Lung (tissue), 12 donors: ENCODE measurements around the gene FOXO6. TPM values are rescaled to one million over a fixed set of nuclear protein-coding genes. Genes with fewer than 3 reads are reported as not detected.

ENCODE experiments used
- ATAC-seq: fragments of 200-7000 bp; cut with Tn5 transposase; one replicate; pipeline ENCODE4 v1.9.1; 2020; ENCODE audit warnings: moderate number of reproducible peaks; ENCODE audit not compliant: insufficient read depth, low FRiP score
- DNase-seq, 3 donors: peaks; one replicate each; pipeline ENCODE4 v3.0.0-alpha.2; 2013 to 2017
- H3K27ac ChIP-seq, 2 donors: one replicate each; pipeline ENCODE4 v1.5.1; 2013; ENCODE audit warnings: mild to moderate bottlenecking in 2 of 2, moderate library complexity in 2 of 2, control low read depth in 1 of 2, inconsistent platforms in 1 of 2, low read depth in 1 of 2, low read length in 1 of 2
- H3K27me3 ChIP-seq, 3 donors: one replicate each; pipeline ENCODE4 v1.5.1; 2013; ENCODE audit warnings: low read length in 2 of 3; ENCODE audit not compliant: control insufficient read depth in 3 of 3, insufficient read depth in 3 of 3
- H3K36me3 ChIP-seq, 4 donors: one replicate each; pipeline ENCODE4 v1.5.1; 2013; ENCODE audit warnings: low read length in 4 of 4, mild to moderate bottlenecking in 1 of 4, moderate library complexity in 1 of 4; ENCODE audit not compliant: control insufficient read depth in 4 of 4, insufficient read depth in 4 of 4
- H3K4me1 ChIP-seq, 5 donors: one replicate each; pipeline ENCODE4 v1.5.1; 2013; ENCODE audit warnings: low read length in 5 of 5, mild to moderate bottlenecking in 2 of 5, moderate library complexity in 1 of 5; ENCODE audit not compliant: control insufficient read depth in 5 of 5, insufficient read depth in 5 of 5
- H3K4me3 ChIP-seq: one replicate; pipeline ENCODE4 v1.5.1; 2013; ENCODE audit warnings: mild to moderate bottlenecking, control low read depth, moderate library complexity
- H3K9ac ChIP-seq, 2 donors: one replicate each; pipeline ENCODE4 v1.5.1; 2013; ENCODE audit warnings: low read length in 2 of 2, control low read depth in 1 of 2; ENCODE audit not compliant: insufficient read depth in 1 of 2
- H3K9me3 ChIP-seq, 4 donors: one replicate each; pipeline ENCODE4 v1.5.1; 2013; ENCODE audit warnings: low read length in 3 of 4, mild to moderate bottlenecking in 1 of 4, moderate library complexity in 1 of 4; ENCODE audit not compliant: control insufficient read depth in 4 of 4, insufficient read depth in 3 of 4
- WGBS, 2 donors: extraction: QIAGEN DNeasy Blood & Tissue Kit; methylation state at CpG; one replicate each; pipeline ENCODE4 v1.1.7; 2013; 5-methylcytosine and 5-hydroxymethylcytosine counted together
- polyA plus RNA-seq, 2 donors: library from polyadenylated mRNA; stranded (reverse); fragments of 200-250 nt; gene quantifications; one replicate each; pipeline ENCODE4 v1.2.1, GENCODE V29; 2013
- total RNA-seq, 2 donors: library from RNA; depleted of rRNA in 1 of 2; stranded (reverse); fragments of >200 nt in 1 of 2; gene quantifications; one replicate each; pipeline ENCODE4 v1.2.1, GENCODE V29; 2014 to 2021
- TF ChIP-seq, protein P1 (sequence below): IDR thresholded peaks from 2 replicates; pipeline ENCODE4 v1.5.1; 2012; ENCODE audit warnings: mild to moderate bottlenecking; ENCODE audit errors: control extremely low read depth, extremely low read depth
- donor health status: control.
- donor health status: control.
- donor health status: Bipolar disorder and iron deficiency.
- donor health status: healthy.
- donor health status: DM: yes; HTN: yes; CAD: no.

Gene FOXO6
- total and polyA plus RNA-seq, 4 donors = 0.22 to 2.9 (median 0.86) TPM

DNA sequence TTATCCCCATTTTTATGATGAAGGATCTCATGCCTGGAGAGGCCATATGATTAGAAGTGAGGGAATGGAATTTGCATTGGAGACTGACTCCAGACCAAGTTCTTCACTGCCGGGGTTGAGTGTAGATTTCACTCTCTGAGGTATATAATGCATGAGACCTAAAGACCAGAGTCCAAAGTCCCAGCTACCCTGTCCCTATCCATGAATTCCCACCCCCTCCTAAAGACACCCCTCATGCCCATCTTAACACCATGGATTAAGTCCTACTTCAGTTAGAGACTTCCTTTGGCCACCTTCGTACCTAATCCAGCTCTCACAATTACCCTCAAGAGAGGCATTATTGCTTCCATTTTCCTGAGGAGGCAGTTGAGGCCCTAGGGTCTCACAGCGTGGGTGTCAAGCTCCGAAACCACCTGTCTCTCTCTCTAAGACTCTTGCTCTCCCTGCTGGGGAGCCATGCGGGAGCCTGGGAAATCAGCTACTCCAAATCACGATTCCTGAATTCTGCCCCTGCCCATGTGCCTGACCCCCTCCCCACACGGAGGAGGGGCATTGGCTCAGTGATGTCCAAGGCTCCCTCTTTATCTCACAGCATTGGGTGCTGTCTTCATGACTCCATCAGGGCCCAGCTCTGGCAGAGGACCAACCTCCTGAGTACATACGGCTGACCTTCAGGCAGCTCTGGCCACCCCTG is 11.7 kb upstream of the FOXO6 start:
- WGBS, 2 donors = 87 to 90% methylated on average over 8 of the region's 8 CpGs
- TF ChIP-seq, protein P1, sequence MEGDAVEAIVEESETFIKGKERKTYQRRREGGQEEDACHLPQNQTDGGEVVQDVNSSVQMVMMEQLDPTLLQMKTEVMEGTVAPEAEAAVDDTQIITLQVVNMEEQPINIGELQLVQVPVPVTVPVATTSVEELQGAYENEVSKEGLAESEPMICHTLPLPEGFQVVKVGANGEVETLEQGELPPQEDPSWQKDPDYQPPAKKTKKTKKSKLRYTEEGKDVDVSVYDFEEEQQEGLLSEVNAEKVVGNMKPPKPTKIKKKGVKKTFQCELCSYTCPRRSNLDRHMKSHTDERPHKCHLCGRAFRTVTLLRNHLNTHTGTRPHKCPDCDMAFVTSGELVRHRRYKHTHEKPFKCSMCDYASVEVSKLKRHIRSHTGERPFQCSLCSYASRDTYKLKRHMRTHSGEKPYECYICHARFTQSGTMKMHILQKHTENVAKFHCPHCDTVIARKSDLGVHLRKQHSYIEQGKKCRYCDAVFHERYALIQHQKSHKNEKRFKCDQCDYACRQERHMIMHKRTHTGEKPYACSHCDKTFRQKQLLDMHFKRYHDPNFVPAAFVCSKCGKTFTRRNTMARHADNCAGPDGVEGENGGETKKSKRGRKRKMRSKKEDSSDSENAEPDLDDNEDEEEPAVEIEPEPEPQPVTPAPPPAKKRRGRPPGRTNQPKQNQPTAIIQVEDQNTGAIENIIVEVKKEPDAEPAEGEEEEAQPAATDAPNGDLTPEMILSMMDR = no peak
- Histone ChIP-seq H3K9ac (no peak overlapping the region), H3K4me1 (no peaks in the 10 kb centered on the region), H3K9me3 (no peaks in the 10 kb centered on the region), H3K27me3 (no peaks in the 10 kb centered on the region), H3K27ac (no peak overlapping the region), H3K36me3 (no peaks in the 10 kb centered on the region), H3K4me3 (no peak overlapping the region)
- DNase-seq (no peak), ATAC-seq (no peak)

GRCh38 chr1:41350055-41350378 is 11.2 kb upstream of the FOXO6 start:
- H3K9me3 ChIP-seq = no peaks in the 10 kb centered on the region
- TF ChIP-seq, protein P1 = no peak
- no peaks in the 10 kb centered on the region for H3K4me1 ChIP-seq
- no peak overlapping the region for H3K4me3 ChIP-seq
- no peak overlapping the region for H3K27ac ChIP-seq
- no peak for ATAC-seq
- 74 to 92% methylated on average over 2 of the region's 2 CpGs for WGBS, 2 donors
- no peak overlapping the region for H3K9ac ChIP-seq
- H3K36me3 ChIP-seq = no peaks in the 10 kb centered on the region
- H3K27me3 ChIP-seq = no peaks in the 10 kb centered on the region
- no peak for DNase-seq

DNA sequence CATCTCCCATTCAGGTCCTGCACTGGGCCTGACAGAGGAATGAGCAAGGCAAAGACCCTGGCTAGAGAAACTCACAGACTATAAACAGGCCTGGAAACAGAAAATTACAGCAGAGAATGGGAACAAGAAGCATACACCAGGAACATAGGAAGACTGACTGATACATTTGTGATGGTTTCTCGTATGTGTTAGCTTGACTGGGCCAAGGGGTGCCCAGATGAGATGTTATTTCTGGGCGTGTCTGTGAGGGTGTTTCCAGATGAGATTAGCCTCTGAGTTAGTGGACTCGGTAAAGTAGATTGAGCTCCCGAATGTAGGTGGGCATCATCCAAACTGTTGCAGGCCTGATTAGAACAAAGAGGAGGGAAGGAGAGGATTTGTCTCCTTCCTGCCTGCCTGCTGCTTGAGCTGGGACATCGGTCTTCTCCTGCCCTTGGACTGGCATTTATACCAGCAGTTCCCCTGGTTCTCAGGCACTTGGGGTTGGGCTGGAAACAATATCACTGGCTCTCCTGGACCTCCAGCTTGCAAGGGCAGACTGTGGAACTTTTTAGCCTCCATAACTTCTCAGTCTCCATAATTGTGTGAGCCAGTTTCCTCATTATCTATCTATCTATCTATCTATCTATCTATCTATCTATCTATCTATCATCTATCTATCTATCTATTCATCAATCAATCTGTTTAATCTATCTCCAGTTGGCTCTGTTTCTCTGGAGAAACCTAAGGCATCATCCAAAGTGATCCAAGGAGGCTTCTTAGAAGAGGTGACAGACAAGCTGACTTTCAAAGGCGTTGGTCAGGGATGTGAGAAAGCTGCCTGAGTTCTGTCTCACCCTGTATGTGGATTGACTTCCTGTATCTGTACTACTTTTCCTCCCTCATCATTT is 9.7 kb upstream of the FOXO6 start:
- DNase-seq (no peak), ATAC-seq (no peak)
- TF ChIP-seq, protein P1 = no peak
- H3K36me3 ChIP-seq = no peaks in the 10 kb centered on the region
- no peaks in the 10 kb centered on the region for H3K9me3 ChIP-seq
- H3K9ac ChIP-seq = no peak overlapping the region
- H3K27ac ChIP-seq = no peak overlapping the region
- WGBS, 2 donors = 84 to 91% methylated on average over 6 of the region's 6 CpGs
- H3K27me3 ChIP-seq = no peaks in the 10 kb centered on the region
- no peaks in the 10 kb centered on the region for H3K4me1 ChIP-seq
- H3K4me3 ChIP-seq = no peak overlapping the region
